K562 (cell line): ENCODE results near the gene FEM1B. TPM values are rescaled to one million over a fixed set of nuclear protein-coding genes. Genes with fewer than 3 reads are reported as not detected.

Experiments
- ATAC-seq: fragments of 200-7000 bp; cut with Tn5 transposase; 3 replicates; pipeline ENCODE4 v1.9.1; 2020; ENCODE audit warnings: moderate library complexity
- BruUV-seq: library from RNA; stranded (reverse); fragments of 400-500 nt; replicated peaks from 2 replicates; lab custom pipeline; 2021; lab: Mats Ljungman, UMichigan
- CTCF ChIA-PET: fragments of 300-600 bp; formaldehyde crosslinking; extraction: SDS; loops from one replicate; lab custom pipeline; 2021; ENCODE audit warnings: low intra/inter-chr PET ratio; lab: Yijun Ruan, JAX
- POLR2A ChIA-PET: fragments of 300-600, 350-650 bp; sonication (Branson Sonifier 250); formaldehyde crosslinking; extraction: SDS; loops from one replicate; lab custom pipeline; 2021; ENCODE audit warnings: antibody characterized with exemption, inconsistent platforms; lab: Yijun Ruan, JAX
- DNase-seq, 4 experiments: peaks; one replicate each; pipeline versions ENCODE4 v3.0.0 to v3.0.0-alpha.2; 2011 to 2018; ENCODE audit warnings: low spot score in 3 of 4, mixed read lengths in 3 of 4; ENCODE audit errors: extremely low read depth in 1 of 4
- FAIRE-seq: peaks from 2 replicates; lab custom pipeline; 2011; peaks lifted over from hg19 to GRCh38; lab: Jason Lieb, UNC
- H2AFZ ChIP-seq: 2 replicates; pipeline ENCODE4 v1.6.0; 2011; ENCODE audit warnings: low read depth, low read length, control low read depth, inconsistent platforms
- H3K27ac ChIP-seq: fragments of 200-600 bp; 3 replicates; pipeline ENCODE4 v1.8.0; 2011; ENCODE audit warnings: low read depth, mild to moderate bottlenecking, control low read depth, inconsistent platforms, low read length, moderate library complexity, mixed read lengths; ENCODE audit errors: extremely low read depth
- H3K27me3 ChIP-seq, 2 experiments: fragments of 300-600 bp in 1 of 2; 2 replicates in 1 of 2; 3 replicates in 1 of 2; pipeline versions ENCODE4 v1.6.0 to v1.8.0; 2011; ENCODE audit warnings: inconsistent platforms in 2 of 2, low read length in 2 of 2, mild to moderate bottlenecking in 1 of 2, mixed read lengths in 1 of 2, moderate library complexity in 1 of 2; ENCODE audit not compliant: control insufficient read depth in 2 of 2, insufficient read depth in 2 of 2
- H3K36me3 ChIP-seq: fragments of 300-600 bp; 3 replicates; pipeline ENCODE4 v1.8.0; 2011; ENCODE audit warnings: mild to moderate bottlenecking, low read length, inconsistent platforms; ENCODE audit not compliant: control insufficient read depth, insufficient read depth
- H3K4me1 ChIP-seq, 2 experiments: fragments of 200-600 bp in 1 of 2; replicated peaks in 1 of 2; 2 replicates in 1 of 2; 3 replicates in 1 of 2; pipeline versions ENCODE4 v1.5.1 to v1.8.0; 2011; ENCODE audit warnings: inconsistent platforms in 2 of 2, low read length in 2 of 2, mild to moderate bottlenecking in 1 of 2, mixed read lengths in 1 of 2, moderate library complexity in 1 of 2; ENCODE audit not compliant: control insufficient read depth in 2 of 2, insufficient read depth in 2 of 2
- H3K4me2 ChIP-seq: 2 replicates; pipeline ENCODE4 v1.6.1; 2011; ENCODE audit warnings: low read length, control low read depth, inconsistent platforms, mixed read lengths; ENCODE audit not compliant: insufficient read depth
- H3K4me3 ChIP-seq: fragments of 200-600 bp; sonication (generic), shearing (Covaris generic); 2 replicates; pipeline ENCODE4 v1.5.1; 2016; ENCODE audit warnings: control low read depth, inconsistent platforms
- H3K79me2 ChIP-seq: fragments of 200-600 bp; 3 replicates; pipeline ENCODE4 v1.8.0; 2011; ENCODE audit warnings: low read length, inconsistent platforms; ENCODE audit not compliant: control insufficient read depth, insufficient read depth
- H3K9ac ChIP-seq, 2 experiments: 2 replicates each; pipeline versions ENCODE4 v1.6.0 to v1.6.1; 2011; ENCODE audit warnings: low read depth in 2 of 2, low read length in 2 of 2, control low read depth in 1 of 2, inconsistent platforms in 1 of 2, mild to moderate bottlenecking in 1 of 2, mixed read lengths in 1 of 2; ENCODE audit not compliant: insufficient read depth in 1 of 2
- H3K9me1 ChIP-seq: one replicate; pipeline ENCODE4 v1.6.0; 2011; ENCODE audit warnings: inconsistent platforms, mild to moderate bottlenecking, low read length, moderate library complexity; ENCODE audit not compliant: control insufficient read depth, insufficient read depth
- H3K9me3 ChIP-seq: replicated peaks from 2 replicates; pipeline ENCODE4 v1.5.1; 2011; ENCODE audit warnings: low read depth, low read length, inconsistent platforms; ENCODE audit not compliant: control insufficient read depth, insufficient read depth
- H4K20me1 ChIP-seq: replicated peaks from 2 replicates; pipeline ENCODE4 v1.6.1; 2011; ENCODE audit warnings: low read length, inconsistent platforms, mixed read lengths; ENCODE audit not compliant: control insufficient read depth, insufficient read depth
- ESRRA ChIP-seq: fragments of 450-650 bp; IDR thresholded peaks from 2 replicates; pipeline ENCODE4 v1.6.1; 2014; ENCODE audit warnings: low read depth, mild to moderate bottlenecking, moderate library complexity, borderline replicate concordance
- JUN ChIP-seq, 2 experiments: sonication (generic) in 1 of 2; formaldehyde crosslinking in 1 of 2; IDR thresholded peaks; 2 replicates each; pipeline versions ENCODE4 v1.6.1 to v1.8.0; 2012 to 2022; ENCODE audit warnings: borderline replicate concordance in 2 of 2, mild to moderate bottlenecking in 2 of 2, improper control_type of control experiment in 1 of 2, low read depth in 1 of 2, low read length in 1 of 2, missing genetic modification reagents in 1 of 2
- NFYB ChIP-seq: IDR thresholded peaks from 2 replicates; pipeline ENCODE4 v1.6.1; 2011; ENCODE audit warnings: mild to moderate bottlenecking, moderate library complexity; ENCODE audit not compliant: insufficient read length; ENCODE audit errors: extremely low read depth
- TFE3 ChIP-seq: fragments of 450-650 bp; formaldehyde crosslinking; IDR thresholded peaks from 2 replicates; pipeline ENCODE4 v1.4.0; 2020; ENCODE audit warnings: mild to moderate bottlenecking, mixed read lengths
- WGBS: fragments of 100-300 bp; shearing (Covaris generic); methylation state at CpG from one replicate; pipeline ENCODE4 v1.1.6; 2016; ENCODE audit warnings: low coverage, mixed read lengths; ENCODE audit not compliant: insufficient coverage; ENCODE audit errors: missing lambda C conversion rate; 5-methylcytosine and 5-hydroxymethylcytosine counted together
- in situ Hi-C: fragments of 300-500 bp; cut with MboI; formaldehyde crosslinking; loops from 4 replicates; pipeline ENCODE4 v1.15.0; 2018; ENCODE audit warnings: inconsistent platforms, mixed read lengths
- intact Hi-C: fragments of 100-400 bp; cut with micrococcal nuclease; formaldehyde crosslinking; loops from 2 replicates; pipeline ENCODE4 v1.14.2; 2022
- polyA plus RNA-seq, 8 experiments: library from polyadenylated mRNA; depleted of rRNA in 4 of 8; stranded (reverse) in 5 of 8; unstranded in 3 of 8; fragments of >200 nt; fragmentation: Nextera tagmentation in 2 of 8; fragmentation: Illumina TruSeq in 1 of 8; extraction: Ambion mirVana in 2 of 8; extraction: Trizol in 1 of 8; gene quantifications; 2 replicates each; pipeline versions ENCODE4 v1.2.1 to v1.2.3, GENCODE V29; 2011 to 2014; ENCODE audit warnings: inconsistent platforms in 1 of 8, missing spikeins in 1 of 8
- total RNA-seq, 7 experiments: library from RNA; depleted of rRNA in 6 of 7; stranded (reverse); fragments of >200 nt in 6 of 7; fragmentation: Illumina TruSeq in 2 of 7; extraction: Trizol in 2 of 7; gene quantifications; 2 replicates each; pipeline versions ENCODE4 v1.2.1 to v1.2.3, GENCODE V29; 2011 to 2021; ENCODE audit warnings: low replicate concordance in 1 of 7
- TF ChIP-seq, protein P1 (sequence below): fragments of 250-450 bp; sonication (Bioruptor Pico); IDR thresholded peaks from 2 replicates; pipeline ENCODE4 v1.4.0; 2020; ENCODE audit warnings: mild to moderate bottlenecking, moderate library complexity

Gene FEM1B
- total and polyA plus RNA-seq, 9 of the 15 experiments (the other 6 are each of a cell fraction or from before 2014, with no cell fraction given) = 5.9 to 61.6 (median 20.1) TPM

DNA sequence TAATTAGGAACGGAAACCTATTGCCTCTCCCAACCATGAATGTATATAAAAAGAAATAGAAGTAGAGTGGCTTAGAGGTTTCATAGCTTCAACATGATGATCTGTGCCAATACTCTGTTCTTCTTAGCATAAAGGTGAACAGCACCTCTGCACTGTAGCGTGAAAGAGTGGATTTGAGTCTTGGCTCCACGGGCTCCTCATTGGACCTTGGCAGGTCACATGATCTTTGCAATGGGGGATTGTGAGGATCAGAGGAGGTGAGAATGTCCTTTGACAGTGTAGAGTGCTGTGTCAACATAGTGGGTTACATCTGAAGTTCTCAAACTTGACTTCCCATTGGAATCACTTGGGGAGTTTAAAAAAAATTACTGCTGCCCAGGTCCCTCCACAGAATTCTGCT is 51.4 kb downstream of the FEM1B start:
- Histone ChIP-seq H3K79me2 (no peaks in the 10 kb centered on the region), H3K27ac (no peak overlapping the region), H4K20me1 (0 out of 2 replicates have a peak, but pooled peaks cover 7% of the 10 kb centered on the region), H3K9ac (no peak overlapping the region), H2AFZ (no peak overlapping the region), H3K4me1 (no peaks in the 10 kb centered on the region; a peak in 1 of 5 replicates), H3K36me3 (no peaks in the 10 kb centered on the region), H3K9me1 (no peaks in the 10 kb centered on the region), H3K9me3 (no peaks in the 10 kb centered on the region), H3K4me3 (no peak overlapping the region), H3K4me2 (no peak overlapping the region), H3K27me3 (peaks cover 45 to 75% of the 10 kb centered on the region in 2 experiments)
- CTCF ChIA-PET = no interaction called here
- BruUV-seq = no TSS peak
- 0% methylated on average over 3 of the region's 3 CpGs for WGBS
- in situ Hi-C loops = no loop called here
- intact Hi-C loops = no loop called here
- DNase-seq = no peak
- no peak for ATAC-seq
- TF ChIP-seq ESRRA (no peak), JUN (IDR thresholded peaks at IDR 0.05; ENCODE audit: borderline replicate concordance, low read depth, low read length) (no peak), JUN (CRISPR knock-in tag; IDR thresholded peaks at IDR 0.05; ENCODE audit: borderline replicate concordance) (no peak), NFYB (peak; percentile 18), TFE3 (CRISPR knock-in tag) (peak; percentile 49)
- TF ChIP-seq, protein P1, sequence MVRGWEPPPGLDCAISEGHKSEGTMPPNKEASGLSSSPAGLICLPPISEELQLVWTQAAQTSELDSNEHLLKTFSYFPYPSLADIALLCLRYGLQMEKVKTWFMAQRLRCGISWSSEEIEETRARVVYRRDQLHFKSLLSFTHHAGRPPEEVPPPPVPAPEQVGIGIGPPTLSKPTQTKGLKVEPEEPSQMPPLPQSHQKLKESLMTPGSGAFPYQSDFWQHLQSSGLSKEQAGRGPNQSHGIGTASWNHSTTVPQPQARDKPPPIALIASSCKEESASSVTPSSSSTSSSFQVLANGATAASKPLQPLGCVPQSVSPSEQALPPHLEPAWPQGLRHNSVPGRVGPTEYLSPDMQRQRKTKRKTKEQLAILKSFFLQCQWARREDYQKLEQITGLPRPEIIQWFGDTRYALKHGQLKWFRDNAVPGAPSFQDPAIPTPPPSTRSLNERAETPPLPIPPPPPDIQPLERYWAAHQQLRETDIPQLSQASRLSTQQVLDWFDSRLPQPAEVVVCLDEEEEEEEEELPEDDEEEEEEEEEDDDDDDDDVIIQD (CRISPR knock-in tag) = no peak
- FAIRE-seq = no peak
- POLR2A ChIA-PET = interaction anchor here (0.6 kb wide), 1 partner anchor 137 kb away, joined by 3 read pairs; no protein-coding TSS in a partner anchor
